Putamen (tissue), 1 donor: ENCODE measurements around the gene RGSL1.

ENCODE experiments used
- DNase-seq: peaks from one replicate; pipeline ENCODE4 v3.0.0-alpha.2; 2016; ENCODE audit warnings: low spot score

The RGSL1 gene

DNA sequence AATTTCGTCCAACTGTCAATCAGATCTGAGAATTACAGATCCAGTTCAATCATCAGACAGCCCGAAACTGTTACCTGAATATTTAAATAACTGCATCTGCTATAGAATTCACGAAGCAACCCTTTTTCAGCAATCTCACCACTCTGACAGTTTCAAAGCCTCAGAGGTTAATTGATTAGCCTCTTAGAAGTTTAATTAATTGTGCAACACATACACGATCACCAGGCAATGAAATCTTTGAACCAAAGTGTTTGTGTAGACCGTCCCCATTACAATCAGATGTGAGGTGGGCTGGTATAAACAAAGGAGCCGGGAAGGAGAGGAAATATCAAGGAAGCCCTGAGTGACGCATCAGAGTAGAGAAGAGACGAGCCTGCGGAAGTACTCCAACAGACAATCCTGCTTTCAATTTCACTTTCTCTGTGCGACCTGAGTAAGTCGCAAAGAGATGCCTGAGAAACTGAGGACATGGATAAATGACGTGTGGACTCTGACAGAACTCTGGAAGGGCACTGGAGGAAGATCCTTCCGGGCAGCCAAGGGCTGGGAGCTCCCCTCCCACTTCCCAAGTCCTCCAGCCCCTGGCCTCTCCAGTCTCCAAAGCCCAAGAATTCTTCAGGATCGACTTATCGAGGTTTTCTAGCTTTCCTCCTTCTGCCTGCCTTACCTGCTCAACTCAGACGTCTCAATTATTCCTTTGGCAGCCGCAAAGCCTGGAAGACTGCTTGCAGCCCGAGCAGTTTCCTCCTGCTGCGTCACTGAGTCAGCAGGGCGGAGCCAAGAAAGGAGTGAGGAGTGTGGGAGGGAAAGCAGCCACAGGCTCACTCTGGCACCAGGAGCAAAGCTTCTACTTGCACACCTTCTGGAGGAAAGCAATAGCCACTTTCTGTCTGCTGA lies 138.8 kb downstream of the RGSL1 start, which contains the start of gene RNASEL:
RNASEL (minus strand) TSS at position 757 of the 897 bp plus-strand sequence. CDS start 2,450 bp downstream, outside the sequence.
- peak; percentile 78 for DNase-seq

DNA sequence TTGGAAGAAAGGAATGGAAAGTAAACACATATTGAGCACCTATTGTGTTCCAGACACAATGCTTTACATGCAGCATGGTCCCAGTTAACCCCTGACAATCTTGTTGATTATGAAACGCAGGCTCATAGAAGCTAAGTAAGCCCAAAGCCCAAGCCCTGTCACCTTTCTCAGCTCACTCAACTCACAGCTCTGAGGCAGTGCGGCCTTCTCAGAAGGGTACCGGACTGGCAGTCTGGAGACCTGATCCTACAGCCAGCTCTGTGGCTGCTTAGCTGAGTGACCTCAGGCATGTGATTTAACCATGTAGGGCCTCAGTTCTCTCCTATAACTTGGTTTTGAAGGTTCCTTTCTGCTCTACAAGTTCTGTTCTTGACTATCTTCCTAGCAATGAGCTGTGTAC lies 139.6 kb downstream of the RGSL1 start:
- no peak for DNase-seq

- no peak for DNase-seq
Observed at GRCh38 chr1:182589931-182590330, 140.0 kb downstream of the RGSL1 start.

DNA sequence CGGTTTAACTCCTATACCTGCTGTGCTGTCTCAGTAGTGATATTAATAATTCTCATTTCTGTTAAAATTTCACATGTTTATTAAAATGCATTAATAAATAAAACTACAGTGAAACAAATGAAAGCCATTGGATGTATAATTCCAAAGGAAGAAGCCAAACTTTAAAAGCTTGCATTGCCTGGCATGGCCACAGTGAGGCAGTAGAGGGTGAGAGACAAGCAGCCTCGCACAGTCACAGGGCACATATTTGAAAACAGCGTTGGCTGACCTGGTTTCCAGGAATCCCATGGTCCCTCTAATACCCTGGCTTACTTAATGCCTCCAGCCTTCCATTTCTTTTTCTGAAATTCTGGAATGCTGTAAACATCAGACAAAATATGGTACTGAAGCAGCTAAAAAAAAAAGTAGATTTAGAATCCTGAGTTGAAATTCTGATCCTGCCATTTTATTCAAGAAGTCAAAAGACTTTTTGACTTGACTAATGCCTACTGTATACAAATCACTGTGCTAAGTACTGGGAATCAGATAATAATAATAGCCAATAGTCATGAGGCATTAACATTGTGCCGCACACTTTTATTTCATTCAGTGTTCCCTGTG lies 145.8 kb downstream of the RGSL1 start:
- DNase-seq = no peak

DNA sequence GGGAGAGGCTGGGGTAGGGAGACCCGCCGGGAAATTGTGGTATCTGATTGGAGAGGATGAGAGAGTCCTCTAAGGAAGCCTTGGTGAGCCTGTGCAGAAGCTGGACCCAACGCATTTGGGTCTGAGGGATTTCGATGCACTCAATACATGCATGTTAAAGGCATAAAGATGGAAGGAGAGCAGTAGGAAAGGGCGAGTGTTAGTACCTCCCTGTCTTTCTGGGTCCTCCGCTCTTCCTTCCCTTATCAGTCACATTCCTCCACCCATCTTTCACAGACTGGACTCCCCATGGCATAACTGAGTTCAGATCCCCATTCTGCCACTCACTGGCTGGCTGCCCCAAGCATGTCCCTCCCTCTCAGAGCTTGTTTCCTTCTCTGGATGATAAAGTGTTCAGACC lies 147.0 kb downstream of the RGSL1 start:
- DNase-seq = no peak

- no peak for DNase-seq
Observed at GRCh38 chr1:182598296-182598695, 148.3 kb downstream of the RGSL1 start.

DNA sequence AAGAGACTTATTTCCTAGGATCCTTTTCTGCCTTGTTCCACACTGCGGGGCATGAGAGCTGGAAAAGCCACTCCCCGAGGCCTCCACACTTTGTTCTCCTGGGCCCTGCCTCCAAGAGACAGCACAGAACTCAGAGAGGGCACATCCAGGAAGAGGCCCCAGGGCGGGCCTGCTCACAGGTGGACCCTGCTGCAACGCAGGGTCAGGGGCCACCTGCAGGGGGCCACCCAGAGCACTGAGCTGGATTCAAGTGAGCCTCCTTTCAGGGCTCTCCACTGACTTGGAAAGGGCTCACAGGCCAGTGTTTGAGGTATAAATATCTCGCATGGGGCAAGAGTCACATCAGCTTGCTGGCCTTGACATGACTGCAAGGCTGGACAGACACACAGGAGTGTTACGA lies 149.4 kb downstream of the RGSL1 start:
- DNase-seq = no peak

DNA sequence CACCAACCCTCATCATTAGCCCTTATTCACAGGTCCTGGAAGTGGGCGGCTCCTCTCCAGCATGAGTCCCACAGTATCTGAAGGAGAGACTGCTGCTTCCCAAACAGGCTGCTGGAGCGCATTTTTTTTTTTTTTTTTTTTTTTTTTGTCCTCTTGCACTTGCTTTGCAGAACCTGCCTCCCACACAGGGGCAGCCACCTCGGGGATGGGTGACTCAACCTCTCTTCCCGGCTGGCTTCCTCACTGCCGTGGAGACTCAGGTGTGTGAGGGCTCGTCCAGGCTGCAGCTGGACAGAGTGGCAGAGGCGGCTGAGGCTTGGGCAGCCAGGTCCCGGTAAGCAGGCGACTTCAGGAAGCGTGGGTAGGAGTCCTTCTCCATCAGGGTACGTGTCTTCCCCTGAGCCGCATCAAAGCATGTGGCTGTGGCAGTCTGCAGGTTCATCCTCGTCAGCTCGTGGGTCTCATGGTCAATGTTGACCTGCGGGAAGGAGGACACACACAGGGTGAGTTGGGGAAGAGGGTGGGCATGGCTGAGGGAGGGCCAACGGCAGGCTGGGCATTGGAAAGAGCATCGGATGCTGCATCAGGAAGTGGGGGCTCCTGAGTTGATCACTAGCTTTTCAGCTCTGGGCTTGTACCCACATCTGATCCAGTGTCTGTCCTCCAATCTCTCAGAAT lies 150.2 kb downstream of the RGSL1 start:
- DNase-seq = no peak

DNA sequence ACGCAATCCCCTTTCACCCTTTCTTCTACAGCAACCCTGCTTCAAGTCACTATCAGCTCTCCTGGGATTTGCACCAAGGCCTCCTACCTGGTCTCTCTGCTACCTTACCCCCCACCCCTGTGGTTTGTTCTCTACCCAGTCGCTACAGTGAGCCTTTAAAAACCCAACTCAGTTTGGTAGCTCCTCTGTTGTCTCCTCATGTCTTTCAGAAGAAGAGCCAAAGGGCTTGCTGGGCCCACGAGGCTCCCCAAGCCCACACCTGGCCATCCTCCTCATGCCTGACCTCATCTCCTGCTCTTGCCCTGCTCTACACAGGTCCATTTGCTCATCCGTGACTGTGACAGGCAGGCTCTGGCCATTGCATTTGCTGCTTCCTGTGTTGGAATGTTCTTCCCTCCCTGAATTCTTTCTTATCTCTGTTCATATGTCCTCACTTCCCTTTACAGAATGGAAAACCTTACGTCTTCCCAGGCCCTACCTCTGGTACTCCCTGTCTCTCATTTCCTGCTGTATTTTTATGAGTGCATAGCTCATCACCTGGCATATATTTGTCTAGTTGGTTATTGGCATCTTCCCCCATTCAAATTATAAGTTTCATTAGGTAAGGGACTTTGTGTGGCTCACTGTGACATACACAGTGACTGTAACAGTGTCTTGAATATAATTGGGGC lies 150.9 kb downstream of the RGSL1 start:
- no peak for DNase-seq

- DNase-seq = peak; percentile 76
Observed at GRCh38 chr1:182601416-182601786, 151.5 kb downstream of the RGSL1 start.

DNA sequence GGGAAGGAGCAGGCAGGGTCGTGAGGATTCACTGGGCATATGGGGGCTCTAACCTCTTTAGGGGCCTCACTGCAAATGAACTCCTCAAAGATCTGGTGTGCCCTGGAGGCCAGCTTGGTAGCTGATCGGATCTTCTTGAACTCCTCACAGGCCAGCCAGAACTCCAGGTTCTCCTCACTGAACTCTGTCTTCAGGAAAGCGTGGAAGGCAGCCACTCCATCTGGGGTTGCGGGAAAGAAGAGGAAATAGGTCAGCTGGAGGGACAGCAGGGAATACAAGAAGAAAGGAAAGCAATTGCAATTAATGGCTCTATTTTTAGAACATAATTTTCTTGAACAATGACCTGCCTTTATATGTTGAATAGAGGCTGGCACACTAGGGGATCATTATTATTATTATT lies 152.0 kb downstream of the RGSL1 start:
- no peak for DNase-seq

GRCh38 chr1:182602935-182603645 lies 153.1 kb downstream of the RGSL1 start:
- no peak for DNase-seq

- DNase-seq = no peak
Observed at GRCh38 chr1:182603646-182604174, 153.8 kb downstream of the RGSL1 start.

- peak; percentile 80 for DNase-seq
Observed at GRCh38 chr1:182604175-182605164, 154.5 kb downstream of the RGSL1 start, which contains the start of gene RGS16. Gene RGS16 (minus strand): TSS chr1:182604389. CDS start chr1:182604259, 130 bp downstream.

DNA sequence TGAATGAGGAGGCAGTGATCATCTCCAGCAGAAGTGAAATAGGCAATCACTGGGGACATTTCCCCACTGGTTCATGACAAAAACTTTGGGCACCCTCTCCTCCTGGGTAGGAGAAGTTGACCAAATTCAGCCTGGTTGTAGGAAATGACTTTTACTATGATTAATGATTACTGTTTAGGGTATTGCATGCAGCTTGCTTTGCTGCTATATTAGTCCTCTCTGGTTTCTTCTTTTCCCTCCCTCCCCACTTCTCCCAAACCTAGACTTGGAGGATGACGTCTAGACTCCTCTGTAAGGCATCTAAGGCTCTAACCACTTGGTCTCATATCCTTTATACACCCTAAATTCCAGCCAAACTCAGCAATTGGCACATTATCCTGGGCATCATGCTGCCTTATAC lies 157.6 kb downstream of the RGSL1 start:
- DNase-seq = no peak

GRCh38 chr1:182608236-182608635 lies 158.3 kb downstream of the RGSL1 start:
- DNase-seq = no peak

DNA sequence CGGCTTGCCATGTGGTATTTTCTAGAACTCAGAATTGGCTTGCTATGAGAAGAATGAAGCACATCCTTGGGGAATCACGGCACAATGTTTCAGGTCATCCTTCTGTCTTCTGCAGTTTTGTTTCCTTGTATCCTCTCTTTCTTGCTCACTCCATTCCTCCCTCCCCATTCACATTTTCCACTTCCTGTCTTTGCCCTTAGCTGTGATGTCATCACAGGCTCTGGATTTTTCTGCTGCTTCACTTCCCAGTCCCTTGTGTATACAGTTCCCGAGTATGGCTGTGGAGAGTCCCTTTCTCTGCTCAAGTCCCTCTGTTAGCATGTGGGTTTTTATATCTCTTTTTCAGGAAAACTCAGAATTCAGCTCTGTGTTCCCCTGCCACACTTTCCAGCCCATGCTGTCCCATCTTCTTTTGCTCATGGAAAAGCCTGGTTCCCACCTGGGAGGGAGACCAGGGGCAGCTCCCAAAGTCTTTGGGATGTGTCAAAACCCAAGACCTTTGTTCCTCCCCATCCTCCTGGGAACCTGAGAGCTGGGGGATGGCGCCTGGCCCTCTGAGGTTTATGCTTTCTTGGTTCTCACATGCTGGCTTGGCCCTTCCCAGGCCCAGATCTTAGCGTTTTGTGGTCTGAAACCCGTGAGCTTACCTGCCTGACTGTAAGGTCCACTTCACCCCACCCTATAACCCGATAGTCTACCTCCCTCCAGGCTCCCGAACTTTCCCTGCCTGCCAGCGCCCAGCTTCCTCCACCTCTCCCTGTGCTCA lies 159.1 kb downstream of the RGSL1 start:
- no peak for DNase-seq
